ENCODE measurements around the gene TBC1D9B.
"Not testable (repeated sequence)": the region's sequence is repeated elsewhere in the genome, so short reads cannot be mapped to it uniquely, and the experiment has no call there.

Gene TBC1D9B

DNA sequence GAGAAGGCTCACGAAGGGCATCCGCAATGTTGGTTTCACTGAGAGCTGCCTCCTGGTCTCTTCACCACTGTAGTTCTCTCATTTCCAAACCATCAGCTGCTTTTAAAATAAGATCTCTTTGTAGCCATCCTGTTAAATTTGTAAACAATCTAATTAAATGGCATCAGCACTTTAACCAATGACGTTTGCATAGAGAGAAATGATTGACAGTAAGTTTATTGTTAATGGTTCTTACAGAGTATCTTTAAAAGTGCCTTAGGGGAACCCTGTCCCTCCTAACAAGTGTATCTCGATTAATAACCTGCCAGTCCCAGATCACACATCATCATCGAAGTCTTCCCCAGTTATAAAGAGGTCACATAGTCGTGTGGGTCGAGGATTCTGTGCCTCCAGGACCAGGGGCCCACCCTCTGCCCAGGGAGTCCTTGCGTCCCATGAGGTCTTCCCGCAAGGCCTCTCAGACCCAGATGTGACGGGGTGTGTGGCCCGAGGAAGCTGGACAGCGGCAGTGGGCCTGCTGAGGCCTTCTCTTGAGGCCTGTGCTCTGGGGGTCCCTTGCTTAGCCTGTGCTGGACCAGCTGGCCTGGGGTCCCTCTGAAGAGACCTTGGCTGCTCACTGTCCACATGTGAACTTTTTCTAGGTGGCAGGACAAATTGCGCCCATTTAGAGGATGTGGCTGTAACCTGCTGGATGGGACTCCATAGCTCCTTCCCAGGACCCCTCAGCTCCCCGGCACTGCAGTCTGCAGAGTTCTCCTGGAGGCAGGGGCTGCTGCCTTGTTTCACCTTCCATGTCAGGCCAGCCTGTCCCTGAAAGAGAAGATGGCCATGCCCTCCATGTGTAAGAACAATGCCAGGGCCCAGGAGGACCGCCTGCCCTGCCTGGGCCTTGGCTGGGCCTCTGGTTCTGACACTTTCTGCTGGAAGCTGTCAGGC, 70.4 kb downstream of the TBC1D9B start:
- DNase-seq (ENCODE audit: low spot score), result no peak

DNA sequence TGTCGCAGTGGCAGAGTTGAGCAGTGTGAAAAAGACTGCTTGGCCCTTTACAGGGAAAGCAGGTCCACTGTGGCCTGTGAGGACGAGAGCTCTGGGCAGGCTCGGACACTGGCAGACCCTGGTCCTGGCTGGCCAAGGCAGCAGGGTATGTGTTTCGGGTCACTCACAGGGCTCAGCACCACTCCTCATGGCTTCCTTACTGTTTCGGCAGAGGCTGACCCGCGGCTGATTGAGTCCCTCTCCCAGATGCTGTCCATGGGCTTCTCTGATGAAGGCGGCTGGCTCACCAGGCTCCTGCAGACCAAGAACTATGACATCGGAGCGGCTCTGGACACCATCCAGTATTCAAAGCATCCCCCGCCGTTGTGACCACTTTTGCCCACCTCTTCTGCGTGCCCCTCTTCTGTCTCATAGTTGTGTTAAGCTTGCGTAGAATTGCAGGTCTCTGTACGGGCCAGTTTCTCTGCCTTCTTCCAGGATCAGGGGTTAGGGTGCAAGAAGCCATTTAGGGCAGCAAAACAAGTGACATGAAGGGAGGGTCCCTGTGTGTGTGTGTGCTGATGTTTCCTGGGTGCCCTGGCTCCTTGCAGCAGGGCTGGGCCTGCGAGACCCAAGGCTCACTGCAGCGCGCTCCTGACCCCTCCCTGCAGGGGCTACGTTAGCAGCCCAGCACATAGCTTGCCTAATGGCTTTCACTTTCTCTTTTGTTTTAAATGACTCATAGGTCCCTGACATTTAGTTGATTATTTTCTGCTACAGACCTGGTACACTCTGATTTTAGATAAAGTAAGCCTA, 71.3 kb downstream of the TBC1D9B start:
- DNase-seq (ENCODE audit: low spot score), result no peak

- DNase-seq (ENCODE audit: low spot score), result not testable (repeated sequence)
Measured at GRCh38 chr5:179834871-179835270, 72.8 kb downstream of the TBC1D9B start.

- no peak for DNase-seq (ENCODE audit: low spot score)
Measured at GRCh38 chr5:179834120-179834519, 73.6 kb downstream of the TBC1D9B start.

- DNase-seq (ENCODE audit: low spot score), result no peak
Measured at GRCh38 chr5:179833709-179834070, 74.0 kb downstream of the TBC1D9B start.

GRCh38 chr5:179833056-179833708, 74.5 kb downstream of the TBC1D9B start:
- DNase-seq (ENCODE audit: low spot score), result no peak

DNA sequence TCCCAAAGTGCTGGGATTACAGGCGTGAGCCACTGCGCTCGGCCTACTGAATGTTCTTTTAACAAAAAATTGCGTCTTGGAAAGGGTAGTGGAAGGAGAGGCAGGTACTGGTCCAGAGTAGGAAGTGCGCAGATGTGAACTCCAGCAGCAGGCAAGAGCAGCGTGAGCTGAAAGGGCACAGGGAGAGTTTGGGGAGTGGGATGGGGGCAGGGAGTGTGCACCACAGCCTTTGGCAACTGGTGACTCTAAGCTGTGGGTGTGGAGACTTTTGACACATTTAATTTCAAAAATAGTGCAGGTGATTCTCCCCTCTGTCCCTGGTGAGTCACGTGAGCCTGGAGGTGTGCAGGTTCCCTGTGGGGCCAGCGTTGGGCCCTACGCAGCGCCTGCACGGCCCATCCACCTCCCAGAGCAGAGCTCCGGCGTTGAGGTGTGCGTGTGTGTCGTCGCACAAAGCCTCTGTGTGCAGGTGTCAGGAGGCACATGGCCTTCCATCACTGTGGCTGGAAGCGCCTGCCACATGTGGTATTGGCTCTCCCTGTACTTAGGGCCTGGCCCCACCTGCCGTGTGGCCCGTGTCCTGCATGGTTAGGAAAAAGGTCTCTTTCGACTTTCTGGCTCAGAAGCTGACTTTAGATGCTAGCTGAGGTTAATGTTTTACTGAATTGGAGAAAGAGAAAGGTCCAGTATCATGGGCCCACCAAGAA, 75.5 kb downstream of the TBC1D9B start:
- DNase-seq (ENCODE audit: low spot score), result no peak

GRCh38 chr5:179830818-179831468, 76.8 kb downstream of the TBC1D9B start:
- DNase-seq (ENCODE audit: low spot score), result no peak

DNA sequence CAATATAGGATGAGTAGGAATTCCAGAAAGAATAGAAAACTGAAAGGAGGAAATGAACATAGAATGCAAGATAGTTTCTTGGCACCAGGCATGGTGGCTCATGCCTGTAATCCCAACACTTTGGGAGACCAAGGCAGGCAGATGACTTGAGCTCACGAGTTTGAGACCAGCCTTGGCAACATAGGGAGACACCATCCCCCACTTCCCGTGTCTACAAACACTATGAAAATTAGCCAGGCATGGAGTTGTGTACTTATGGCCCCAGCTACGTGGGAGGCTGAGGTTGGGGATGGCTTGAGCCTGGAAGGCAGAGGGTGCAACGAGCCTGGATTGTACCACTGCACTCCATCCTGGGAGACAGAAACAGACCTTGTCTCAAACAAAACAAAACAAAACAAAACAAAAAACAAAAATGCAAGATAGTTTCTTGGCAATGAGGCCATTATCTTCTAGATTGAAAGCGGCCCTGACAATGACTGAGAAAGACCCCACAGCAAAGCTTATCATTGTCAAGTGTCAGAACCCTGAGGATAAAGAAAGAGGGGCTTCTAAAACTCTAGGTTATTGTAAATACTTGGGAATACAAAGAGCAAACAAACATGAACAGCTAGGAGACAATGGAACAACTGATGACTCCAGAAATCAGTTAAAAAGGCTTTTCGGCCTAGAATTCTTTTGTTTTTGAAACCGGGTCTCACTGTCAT, 77.8 kb downstream of the TBC1D9B start:
- no peak for DNase-seq (ENCODE audit: low spot score)

GRCh38 chr5:179828756-179829421, 78.8 kb downstream of the TBC1D9B start:
- no peak for DNase-seq (ENCODE audit: low spot score)

- DNase-seq (ENCODE audit: low spot score), result no peak
Measured at GRCh38 chr5:179827680-179828079, 80.0 kb downstream of the TBC1D9B start.

GRCh38 chr5:179825655-179826182, 82.0 kb downstream of the TBC1D9B start:
- DNase-seq (ENCODE audit: low spot score), result no peak

- DNase-seq (ENCODE audit: low spot score), result no peak
Measured at GRCh38 chr5:179824745-179825112, 83.0 kb downstream of the TBC1D9B start.

DNA sequence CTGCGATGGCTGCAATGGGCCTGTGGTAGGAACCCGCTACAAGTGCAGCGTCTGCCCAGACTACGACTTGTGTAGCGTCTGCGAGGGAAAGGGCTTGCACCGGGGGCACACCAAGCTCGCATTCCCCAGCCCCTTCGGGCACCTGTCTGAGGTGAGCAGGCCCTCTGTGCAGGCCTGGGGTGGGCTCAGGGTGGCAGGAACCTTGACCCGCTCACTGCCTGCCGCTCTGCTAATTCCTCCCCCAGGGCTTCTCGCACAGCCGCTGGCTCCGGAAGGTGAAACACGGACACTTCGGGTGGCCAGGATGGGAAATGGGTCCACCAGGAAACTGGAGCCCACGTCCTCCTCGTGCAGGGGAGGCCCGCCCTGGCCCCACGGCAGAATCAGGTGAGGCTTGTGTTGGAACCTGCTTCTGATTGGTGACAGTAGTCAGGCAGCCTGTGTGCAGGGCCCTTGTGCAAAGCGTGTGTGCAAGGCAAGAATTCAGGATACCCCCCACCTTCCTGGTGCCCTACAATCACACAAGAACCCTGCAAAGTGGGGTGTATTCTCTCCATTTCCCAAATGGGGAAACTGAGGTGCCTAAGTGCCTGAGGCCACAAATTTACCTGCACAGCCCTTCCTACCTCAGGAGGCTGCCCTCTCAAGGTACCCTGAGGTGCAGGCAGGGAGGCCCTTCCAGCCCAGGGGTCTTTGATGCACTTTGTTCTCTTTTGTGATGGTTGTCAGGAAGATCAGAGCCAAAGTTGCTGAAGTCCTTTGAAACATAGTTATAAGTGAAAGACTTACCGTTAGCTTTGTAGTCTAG, 83.6 kb downstream of the TBC1D9B start:
- DNase-seq (ENCODE audit: low spot score), result no peak

DNA sequence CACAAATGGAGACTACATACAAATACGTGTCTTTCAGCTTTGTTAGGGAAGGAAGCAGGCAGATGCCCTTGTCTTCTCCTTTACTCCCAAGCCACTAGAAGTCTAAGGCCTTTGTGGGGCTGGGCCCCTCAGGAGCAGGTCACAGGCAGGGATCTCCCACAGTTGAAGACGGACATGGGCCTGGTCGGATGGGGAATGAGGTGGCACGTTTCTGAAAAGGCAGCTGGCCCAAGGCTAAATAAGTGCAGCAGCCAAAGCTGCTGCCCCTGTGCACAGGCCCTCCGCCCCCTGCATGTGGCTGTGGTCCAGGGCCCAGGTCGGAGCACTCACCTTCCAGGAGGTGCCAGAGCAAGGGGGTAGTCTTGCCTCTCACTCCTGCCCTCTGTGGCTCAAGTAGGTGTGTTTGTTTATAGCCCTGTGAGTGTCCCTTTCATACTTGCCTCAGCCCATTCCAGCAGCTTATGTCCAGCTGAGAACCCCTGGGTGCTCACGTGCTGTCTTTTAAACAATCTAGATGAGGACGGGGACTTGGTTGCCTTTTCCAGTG, 85.2 kb downstream of the TBC1D9B start:
- DNase-seq (ENCODE audit: low spot score), result no peak

DNA sequence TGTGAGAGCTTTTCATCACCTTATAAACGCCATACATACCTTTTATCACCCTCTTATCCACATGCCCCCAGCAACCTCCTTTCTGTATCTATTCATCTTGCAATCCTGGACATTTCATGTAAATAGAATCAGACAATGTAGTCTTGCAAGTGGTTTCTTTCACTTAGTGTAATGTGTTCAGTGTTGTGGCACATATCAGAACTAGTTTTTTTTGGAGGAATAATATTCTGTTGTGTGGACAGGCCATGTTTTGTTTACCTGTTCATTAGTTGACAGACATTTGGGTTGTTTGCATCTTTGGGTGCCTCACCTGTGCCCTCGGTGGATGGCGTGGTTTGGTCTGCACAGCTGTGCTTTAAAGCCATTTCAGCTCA, 85.7 kb downstream of the TBC1D9B start:
- DNase-seq (ENCODE audit: low spot score), result peak; percentile 36

GRCh38 chr5:179821298-179822058, 86.2 kb downstream of the TBC1D9B start:
- peak; percentile 92 for DNase-seq (ENCODE audit: low spot score)
